ENCODE measurements around the gene CNN2. TPM values are rescaled to one million over a fixed set of nuclear protein-coding genes. Genes with fewer than 3 reads are reported as not detected.

CNN2 gene
- polyA plus RNA-seq, 4 donors: 161 to 205 (median 176) TPM

DNA sequence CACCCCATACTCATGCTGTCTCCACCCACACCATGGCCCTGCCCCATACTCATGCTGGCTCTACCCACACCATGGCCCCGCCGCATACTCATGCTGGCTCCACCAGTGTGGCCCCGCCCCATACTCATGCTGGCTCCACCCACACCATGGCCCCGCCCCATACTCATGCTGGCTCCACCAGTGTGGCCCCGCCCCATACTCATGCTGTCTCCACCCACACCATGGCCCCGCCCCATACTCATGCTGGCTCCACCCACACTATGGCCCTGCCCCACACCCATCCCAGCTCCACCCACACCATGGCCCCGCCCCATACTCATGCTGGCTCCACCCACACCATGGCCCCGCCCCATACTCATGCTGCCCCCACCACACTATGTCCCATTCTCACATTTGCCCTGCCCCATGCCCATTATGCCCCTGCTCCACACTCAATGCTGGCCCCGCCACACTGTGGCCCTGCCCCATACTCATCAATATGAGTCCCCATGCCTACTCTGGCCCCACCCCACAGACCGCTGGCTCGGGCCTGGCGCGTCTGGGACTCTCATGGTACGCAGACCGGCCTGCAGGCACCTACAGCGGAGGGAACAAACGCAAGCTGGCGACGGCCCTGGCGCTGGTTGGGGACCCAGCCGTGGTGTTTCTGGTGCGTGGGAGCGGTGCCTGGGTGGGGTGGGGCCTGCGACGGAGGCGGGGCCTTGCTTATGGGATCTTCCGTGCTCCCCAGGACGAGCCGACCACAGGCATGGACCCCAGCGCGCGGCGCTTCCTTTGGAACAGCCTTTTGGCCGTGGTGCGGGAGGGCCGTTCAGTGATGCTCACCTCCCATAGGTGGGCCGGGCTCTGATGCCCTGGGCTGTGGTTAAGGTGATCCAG is 36.9 kb downstream of the CNN2 start:
- DNase-seq (ENCODE audit: low read depth in 4 of 4, low spot score in 3 of 4): no peak

DNA sequence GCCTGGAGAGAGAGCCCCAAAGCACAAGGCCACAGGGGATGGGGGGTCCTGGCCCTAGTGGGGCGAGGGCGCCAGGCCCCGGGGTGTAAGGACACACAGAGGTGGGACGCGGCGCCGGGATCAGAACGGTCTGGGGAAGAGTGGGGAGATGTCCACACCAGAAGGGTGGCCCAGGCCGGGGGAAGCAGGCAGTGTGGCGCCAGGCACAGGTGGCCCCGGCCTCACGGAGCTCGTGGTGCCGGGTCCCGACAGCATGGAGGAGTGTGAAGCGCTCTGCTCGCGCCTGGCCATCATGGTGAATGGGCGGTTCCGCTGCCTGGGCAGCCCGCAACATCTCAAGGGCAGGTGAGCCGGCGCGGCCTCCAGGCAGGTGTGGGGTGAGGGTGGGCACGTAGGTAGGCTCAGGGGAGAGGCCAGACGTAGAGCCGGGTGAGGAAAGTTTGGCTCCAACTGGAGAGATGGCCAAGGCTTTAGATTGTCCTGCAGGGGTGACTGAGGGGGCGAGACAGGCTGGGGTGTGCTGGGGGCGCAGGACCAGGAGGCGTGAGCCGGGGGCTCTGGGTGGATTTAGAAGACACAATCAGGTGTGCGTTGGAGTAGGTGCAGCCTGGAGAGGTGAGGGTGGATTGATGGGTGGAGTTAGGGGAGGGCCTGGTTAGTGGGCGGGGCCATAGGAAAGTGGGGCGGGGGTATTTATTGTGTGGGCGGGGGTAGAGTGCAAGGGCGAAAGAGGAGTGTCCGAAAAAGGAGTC is 37.7 kb downstream of the CNN2 start:
- no peak for DNase-seq (ENCODE audit: low read depth in 4 of 4, low spot score in 3 of 4)

DNA sequence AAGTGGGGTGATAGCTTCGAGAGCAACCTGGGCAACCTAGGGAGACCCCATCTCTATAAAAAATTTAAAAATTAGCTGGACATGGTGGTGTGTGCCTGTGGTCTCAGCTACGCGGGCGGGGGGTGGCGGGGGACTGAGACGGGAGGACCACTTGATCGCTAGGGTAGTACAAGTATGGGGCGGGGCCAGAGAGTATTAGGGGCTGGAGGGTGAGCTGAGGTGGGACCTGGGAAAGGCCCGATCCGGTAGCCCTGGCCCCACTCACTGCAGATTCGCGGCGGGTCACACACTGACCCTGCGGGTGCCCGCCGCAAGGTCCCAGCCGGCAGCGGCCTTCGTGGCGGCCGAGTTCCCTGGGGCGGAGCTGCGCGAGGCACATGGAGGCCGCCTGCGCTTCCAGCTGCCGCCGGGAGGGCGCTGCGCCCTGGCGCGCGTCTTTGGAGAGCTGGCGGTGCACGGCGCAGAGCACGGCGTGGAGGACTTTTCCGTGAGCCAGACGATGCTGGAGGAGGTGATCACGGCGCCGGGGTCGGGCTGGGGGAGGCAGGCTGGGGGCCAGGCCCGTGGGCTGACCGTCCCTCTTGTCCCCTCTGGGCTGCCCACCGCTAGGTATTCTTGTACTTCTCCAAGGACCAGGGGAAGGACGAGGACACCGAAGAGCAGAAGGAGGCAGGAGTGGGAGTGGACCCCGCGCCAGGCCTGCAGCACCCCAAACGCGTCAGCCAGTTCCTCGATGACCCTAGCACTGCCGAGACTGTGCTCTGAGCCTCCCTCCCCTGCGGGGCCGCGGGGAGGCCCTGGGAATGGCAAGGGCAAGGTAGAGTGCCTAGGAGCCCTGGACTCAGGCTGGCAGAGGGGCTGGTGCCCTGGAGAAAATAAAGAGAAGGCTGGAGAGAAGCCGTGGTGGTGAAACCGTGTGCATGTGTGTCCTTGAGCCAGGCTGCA is 38.5 kb downstream of the CNN2 start:
- DNase-seq (ENCODE audit: low read depth in 4 of 4, low spot score in 3 of 4): no peak

DNA sequence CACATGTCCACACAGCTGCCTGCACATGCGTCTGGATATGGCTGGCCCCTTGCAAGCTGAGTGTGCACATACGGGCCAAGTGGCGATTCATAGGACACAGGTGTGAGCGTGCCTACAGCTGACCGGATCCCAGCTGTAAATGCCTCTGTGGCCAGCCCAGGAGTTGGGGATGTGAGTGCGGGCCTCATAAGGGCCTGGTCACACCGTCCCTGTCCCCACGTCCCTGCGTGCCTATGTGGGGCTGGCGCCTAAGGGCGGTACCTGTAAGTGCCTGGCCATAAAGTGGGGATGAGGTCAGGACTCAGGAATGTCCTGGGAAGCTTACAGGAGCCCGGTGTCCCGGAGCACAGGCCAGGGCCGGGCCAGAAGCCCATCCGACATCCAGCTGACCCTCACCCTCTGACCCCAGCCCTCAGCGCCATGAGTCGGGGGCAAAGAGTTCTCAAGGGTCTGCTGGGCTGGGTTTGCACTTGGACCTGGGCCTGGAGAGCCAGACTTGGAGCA is 39.2 kb downstream of the CNN2 start:
- no peak for DNase-seq (ENCODE audit: low read depth in 4 of 4, low spot score in 3 of 4)

DNA sequence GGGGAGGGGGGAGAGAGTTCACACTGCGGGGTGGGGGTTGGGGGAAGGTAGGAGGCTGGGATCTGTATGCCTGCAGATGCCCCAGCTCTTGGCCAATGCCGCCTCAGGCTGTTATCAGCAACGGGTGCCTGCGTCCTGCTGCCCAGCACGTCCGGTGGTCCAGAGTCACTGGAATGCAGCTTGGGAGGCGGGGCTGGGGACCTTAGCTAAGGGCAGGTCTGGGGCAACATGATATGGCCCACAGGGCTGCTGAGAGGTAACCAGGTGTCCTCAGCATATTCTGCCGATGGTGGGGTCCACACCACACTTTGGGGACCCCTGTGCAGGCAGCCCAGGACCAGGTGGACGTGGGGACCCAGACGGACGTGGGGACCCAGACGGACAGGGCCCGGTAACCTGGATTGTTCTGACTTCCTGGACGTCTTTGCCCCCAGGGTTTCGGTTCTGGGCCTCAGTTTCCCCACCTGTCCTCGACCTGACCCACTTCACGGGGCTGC is 39.9 kb downstream of the CNN2 start:
- DNase-seq (ENCODE audit: low read depth in 4 of 4, low spot score in 3 of 4): no peak

DNA sequence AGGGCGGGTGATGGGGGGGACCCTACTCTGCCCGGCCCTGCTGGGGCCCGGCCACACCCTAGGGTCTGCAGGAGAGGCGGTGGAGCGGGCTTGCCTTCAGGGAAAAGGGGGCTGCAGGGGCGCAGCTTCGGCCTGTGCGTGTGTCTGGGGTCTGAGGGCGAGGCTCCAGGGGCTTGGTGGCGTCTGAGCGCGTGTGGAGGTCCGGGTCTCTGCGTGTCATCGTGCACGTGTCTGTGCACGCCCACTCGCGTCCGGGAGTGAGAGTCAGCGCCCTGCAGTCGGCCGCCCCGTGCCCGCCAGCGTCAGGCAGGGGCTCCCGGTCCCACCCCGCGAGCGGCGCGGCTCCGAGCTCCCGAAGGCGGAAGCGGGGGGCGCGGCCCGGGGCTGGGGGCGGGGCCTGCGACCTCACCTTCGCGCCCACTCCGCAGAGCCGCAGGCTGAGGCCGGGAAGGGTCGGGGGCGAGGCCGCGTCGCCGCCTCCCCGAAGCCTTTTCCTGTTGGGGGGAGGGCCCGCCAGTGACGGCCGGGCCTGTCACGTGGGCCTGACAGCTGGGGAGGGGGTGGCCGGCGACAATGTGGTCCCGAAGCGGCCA is 40.4 kb downstream of the CNN2 start, which contains the start of gene ARHGAP45:
ARHGAP45 (plus strand) TSS at position 420 of the 593 bp plus-strand sequence. CDS start 239 bp downstream, outside the sequence.
- no peak for DNase-seq (ENCODE audit: low read depth in 4 of 4, low spot score in 3 of 4)

DNA sequence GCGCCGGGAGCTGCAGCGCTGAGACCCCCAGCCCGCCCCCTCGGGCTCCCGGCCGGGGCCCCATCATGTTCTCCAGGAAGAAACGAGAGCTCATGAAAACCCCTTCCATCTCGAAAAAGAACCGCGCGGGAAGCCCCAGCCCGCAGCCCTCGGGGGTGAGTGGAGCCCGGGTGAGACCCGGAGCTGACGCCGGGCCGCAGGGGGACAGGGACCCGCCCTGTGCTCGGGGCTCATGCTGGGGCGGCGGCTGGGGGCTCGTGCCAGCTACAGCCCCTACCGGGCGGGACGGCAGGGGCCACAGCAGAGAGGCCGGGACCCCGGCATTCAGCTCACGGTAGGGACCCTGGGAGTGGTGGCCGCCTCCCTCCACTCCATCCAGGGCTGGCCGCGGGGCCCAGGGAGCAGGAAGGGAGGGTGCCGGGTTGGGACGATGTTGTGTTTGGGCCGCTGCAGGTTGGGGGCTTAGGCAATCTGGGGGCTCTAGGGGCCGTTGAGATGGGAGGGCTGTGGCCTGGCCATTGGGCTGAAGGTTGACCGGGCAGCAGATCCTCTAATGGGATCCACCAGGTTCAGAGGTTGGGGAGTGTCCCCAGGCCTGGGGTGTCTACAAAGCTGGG is 41.0 kb downstream of the CNN2 start:
- DNase-seq (ENCODE audit: low read depth in 4 of 4, low spot score in 3 of 4): no peak

DNA sequence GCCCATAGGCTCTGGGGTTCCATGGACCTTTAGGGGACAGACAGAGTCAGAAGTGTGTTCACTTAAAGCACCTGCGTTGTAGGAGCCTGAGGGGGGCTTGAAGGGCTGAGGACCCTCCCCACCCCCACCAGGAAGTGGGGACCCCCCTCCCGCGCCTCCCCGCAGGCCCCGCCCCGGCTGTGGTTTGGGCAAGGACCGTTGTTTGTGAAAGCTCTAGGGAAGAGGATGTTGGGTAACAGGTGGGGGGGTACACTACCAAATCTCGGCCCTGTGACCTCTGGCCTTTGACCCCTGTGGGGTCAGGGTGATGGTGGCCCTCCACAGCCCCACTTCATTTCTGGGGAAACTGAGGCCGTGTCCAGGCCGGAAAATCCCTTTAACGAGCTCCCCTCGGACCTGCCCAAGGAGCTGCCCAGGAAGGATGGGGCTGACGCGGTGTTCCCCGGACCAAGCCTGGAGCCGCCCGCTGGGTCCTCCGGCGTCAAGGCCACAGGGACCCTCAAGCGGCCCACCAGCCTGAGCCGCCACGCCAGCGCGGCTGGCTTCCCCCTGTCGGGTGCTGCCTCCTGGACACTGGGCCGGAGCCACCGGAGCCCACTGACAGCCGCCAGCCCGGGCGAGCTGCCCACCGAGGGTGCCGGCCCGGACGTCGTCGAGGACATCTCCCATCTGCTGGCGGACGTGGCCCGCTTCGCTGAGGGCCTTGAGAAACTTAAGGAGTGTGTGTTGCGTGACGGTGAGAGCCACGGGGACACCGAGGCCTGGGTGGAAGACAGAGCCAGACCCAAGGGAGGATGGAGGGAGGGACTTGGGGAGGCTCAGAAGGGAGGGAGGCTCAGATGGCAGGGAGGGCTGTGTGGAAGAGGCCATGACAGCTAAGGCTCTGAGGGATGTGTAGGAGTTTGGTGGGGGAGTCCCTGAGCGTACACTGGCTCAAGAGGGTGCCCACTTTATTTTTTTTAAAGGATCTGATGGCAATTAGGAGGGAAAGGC is 41.9 kb downstream of the CNN2 start:
- DNase-seq (ENCODE audit: low read depth in 4 of 4, low spot score in 3 of 4): no peak

DNA sequence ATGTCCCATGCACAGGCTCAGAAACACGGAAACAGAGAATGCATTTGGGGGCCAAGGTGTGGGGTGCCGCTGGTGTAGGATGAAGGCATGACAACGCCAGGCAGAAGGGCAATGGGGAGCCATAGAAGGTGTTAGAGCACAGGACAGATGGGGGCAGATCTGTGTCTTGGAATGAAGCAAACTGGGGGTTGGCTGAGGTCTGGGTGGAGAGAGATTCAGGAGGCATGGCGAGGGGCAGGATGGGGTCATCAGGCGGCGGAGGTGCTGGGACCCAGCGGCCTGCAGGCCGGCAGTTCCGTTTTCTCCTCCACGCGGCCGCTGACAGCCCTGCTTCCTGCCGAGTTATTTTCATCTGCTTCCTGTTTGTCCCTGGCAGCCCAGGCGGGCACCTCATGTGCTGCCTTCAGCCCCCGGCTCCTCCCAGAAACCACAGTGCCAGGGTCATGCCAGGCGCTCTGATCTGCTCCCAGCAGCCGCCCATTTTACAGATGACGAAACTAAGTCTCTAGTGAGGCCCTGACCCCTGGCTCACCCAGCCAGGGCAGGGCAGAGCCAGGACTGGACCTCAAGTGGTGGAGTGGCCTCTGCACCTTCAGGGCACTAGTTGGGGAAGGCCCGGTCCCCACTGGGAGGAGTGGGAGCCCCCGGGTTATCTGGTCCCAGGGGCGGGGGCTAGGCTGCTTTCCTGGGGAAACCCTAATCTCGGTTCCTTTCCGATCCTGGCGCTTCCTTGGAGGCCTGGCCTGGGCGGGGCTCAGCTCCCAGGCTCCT is 42.8 kb downstream of the CNN2 start:
- no peak for DNase-seq (ENCODE audit: low read depth in 4 of 4, low spot score in 3 of 4)

DNA sequence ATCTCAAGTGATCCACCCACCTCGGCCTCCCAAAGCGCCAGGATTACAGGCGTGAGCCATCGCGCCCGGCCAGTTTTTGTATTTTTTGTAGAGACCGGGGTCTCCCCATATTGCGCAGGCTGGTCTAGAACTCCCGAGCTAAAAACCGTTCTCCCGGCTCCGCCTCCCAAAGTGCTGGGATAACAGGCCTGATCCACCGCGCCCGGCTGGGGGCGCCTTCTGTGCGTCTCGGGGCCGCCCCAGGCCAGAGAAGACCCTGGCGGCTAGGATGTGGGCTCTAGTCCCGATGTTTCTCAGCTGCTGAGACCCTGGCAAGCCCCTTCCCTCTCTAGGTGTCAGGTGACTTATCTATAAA is 44.1 kb downstream of the CNN2 start:
- no peak for DNase-seq (ENCODE audit: low read depth in 4 of 4, low spot score in 3 of 4)

DNA sequence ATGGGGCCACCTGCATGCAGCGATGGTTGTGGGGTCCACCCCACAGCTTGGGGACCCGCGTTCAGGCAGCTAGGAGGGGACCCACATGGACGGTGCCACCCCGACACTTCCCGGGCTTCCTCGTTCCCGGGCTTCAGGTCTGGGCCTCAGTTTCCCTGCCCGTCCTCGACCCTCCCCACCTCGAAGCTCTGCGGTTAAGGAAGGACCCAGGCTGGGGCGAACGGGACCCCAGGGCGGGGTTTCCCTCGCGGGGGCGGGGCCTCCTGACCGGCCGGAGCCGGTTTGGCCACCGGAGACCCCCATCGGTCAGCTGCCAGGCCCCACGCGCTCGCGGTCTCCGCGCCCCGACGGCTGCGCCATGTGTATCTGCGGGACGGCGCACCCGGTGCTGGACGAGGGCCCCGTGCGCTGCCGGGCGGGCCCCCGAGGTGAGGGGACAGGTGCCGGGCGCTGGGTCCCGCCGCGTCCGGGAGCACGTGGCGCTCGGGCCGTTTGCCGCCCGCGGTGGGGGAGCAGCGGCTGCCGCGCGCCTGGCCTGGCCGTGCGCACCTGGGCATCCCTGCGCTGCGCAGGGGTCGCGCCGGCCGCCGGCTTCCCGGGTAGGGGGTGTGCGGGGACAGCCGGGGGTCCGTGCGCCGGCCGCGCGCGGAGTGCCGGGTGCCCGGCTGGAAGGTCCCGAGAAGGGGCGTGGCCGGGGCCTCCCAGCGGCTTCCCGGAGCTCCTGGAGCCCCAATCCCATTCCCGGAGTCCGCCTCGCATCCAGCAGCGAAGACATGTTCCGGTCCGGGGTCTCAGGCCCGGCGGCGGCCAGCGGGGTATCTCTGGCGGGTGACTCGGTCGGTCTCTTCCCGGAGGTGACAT is 44.8 kb downstream of the CNN2 start:
- DNase-seq (ENCODE audit: low read depth in 4 of 4, low spot score in 3 of 4): no peak

DNA sequence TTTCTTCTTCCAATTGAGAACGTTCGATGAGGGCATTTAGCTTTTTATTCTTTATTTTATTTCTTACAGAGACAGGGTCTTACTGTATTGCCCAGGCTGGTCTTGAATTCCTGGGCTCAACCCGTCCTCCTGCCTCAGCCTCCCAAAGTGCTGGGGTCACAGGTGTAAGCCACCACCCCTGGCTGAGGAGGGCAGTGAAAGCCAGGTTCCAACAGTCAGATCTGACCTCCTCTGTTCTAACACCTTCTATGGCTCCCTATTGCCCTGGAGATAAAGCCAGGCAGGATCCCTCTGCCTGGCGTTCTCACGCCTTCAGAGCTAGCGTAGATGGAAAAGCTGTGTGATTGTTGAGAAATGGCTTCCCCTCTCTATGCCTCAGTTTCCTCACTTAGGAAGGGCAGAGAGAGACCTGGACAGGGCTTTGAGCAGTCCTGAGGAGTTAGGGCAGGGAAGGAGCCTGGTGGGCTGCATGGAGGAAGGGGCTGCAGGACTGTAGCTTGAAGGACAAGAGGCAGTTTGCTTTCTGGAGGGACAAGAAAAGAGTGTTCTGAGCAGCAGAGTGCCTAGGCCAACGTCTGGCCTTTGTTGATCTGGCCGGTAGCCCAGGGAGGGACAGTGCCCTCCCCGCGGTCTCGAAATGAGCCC is 46.1 kb downstream of the CNN2 start:
- no peak for DNase-seq (ENCODE audit: low read depth in 4 of 4, low spot score in 3 of 4)

DNA sequence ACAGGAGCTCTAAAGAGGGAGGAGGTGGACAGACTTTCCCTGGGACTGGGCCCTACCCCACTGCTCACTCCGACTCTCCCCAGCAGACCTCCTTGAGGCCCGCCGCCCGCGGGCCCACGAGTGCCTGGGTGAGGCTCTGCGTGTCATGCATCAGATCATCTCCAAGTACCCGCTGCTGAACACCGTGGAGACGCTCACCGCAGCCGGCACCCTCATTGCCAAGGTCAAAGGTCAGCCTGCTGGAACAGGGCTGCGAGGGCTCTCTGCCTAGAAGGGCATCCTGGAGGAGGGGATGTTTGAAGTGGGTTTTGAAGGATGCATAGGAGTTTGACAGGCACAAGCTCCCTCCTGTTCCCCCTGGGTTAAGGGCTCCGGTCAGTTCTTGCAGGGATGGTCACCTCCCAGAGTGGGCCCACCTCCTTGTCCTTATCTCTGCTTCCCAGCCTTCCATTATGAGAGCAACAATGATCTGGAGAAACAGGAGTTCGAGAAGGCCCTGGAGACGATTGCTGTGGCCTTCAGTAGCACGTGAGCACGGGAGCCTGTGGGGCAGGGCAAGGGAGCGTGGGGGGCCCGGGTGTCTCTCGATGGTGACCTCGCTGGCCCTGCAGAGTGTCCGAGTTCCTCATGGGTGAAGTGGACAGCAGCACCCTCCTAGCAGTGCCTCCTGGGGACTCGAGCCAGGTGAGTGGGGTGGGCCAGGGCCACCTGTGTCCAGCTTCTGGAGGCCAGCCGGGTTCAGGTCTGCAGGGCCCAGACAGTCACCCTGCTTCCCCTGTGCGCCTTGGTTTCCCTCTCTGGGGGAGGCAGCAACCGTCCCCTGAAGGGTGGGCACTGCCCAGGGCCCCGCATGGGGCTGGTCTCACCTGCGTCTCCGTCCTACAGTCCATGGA is 46.9 kb downstream of the CNN2 start:
- no peak for DNase-seq (ENCODE audit: low read depth in 4 of 4, low spot score in 3 of 4)

DNA sequence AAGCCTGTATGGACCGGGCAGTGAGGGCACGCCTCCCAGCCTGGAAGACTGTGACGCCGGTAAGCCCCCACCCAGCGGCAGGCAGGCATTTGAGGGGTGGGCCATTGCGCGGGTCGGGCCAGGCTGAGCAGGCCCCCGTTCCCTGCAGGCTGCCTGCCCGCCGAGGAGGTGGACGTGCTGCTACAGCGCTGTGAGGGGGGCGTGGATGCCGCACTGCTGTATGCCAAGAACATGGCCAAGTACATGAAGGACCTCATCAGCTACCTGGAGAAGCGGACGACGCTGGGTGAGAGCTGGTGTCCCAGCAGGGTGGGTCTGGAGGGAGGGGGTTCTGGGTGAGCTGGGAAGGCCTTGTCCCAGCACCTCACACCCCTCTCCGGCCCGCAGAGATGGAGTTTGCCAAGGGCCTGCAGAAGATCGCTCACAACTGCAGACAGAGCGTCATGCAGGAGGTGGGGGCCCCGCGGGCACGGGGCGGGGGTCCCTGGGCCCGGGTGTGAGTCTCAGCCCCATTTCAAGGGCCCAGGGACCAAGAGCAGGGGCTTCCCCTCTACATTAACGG is 47.6 kb downstream of the CNN2 start:
- no peak for DNase-seq (ENCODE audit: low read depth in 4 of 4, low spot score in 3 of 4)
